NB4 (cell line): ENCODE results near the gene HYAL3.
A peak's percentile ranks its signal among the peaks of the same experiment; 100 is the strongest.

Experiments used
- DNase-seq: peaks from one replicate; pipeline ENCODE4 v3.0.0; 2010; ENCODE audit warnings: low read depth
- H3K4me3 ChIP-seq: one replicate; pipeline ENCODE4 v1.5.1; 2011; ENCODE audit warnings: mild to moderate bottlenecking, low read depth, low read length, moderate library complexity
- MAX ChIP-seq: IDR thresholded peaks from 2 replicates; pipeline ENCODE4 v1.6.1; 2011; ENCODE audit warnings: low read depth, low read length
- MYC ChIP-seq: IDR thresholded peaks from 2 replicates; pipeline ENCODE4 v1.6.1; 2011; ENCODE audit warnings: low read depth, low read length
- POLR2A ChIP-seq: IDR thresholded peaks from 2 replicates; pipeline ENCODE4 v1.6.1; 2011; ENCODE audit warnings: mild to moderate bottlenecking; ENCODE audit not compliant: insufficient read length; ENCODE audit errors: extremely low read depth
- TF ChIP-seq, protein P1 (sequence below): IDR thresholded peaks from one replicate; pipeline ENCODE4 v1.5.1; 2012; ENCODE audit warnings: low read depth, low read length

The HYAL3 gene

GRCh38 chr3:50326182-50326541, 27.0 kb upstream of the HYAL3 start:
- DNase-seq: no peak
- no peak overlapping the region for H3K4me3 ChIP-seq
- no peak for TF ChIP-seq MYC
- TF ChIP-seq POLR2A: no peak
- TF ChIP-seq, protein P1, sequence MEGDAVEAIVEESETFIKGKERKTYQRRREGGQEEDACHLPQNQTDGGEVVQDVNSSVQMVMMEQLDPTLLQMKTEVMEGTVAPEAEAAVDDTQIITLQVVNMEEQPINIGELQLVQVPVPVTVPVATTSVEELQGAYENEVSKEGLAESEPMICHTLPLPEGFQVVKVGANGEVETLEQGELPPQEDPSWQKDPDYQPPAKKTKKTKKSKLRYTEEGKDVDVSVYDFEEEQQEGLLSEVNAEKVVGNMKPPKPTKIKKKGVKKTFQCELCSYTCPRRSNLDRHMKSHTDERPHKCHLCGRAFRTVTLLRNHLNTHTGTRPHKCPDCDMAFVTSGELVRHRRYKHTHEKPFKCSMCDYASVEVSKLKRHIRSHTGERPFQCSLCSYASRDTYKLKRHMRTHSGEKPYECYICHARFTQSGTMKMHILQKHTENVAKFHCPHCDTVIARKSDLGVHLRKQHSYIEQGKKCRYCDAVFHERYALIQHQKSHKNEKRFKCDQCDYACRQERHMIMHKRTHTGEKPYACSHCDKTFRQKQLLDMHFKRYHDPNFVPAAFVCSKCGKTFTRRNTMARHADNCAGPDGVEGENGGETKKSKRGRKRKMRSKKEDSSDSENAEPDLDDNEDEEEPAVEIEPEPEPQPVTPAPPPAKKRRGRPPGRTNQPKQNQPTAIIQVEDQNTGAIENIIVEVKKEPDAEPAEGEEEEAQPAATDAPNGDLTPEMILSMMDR: no peak
- no peak for TF ChIP-seq MAX

DNA sequence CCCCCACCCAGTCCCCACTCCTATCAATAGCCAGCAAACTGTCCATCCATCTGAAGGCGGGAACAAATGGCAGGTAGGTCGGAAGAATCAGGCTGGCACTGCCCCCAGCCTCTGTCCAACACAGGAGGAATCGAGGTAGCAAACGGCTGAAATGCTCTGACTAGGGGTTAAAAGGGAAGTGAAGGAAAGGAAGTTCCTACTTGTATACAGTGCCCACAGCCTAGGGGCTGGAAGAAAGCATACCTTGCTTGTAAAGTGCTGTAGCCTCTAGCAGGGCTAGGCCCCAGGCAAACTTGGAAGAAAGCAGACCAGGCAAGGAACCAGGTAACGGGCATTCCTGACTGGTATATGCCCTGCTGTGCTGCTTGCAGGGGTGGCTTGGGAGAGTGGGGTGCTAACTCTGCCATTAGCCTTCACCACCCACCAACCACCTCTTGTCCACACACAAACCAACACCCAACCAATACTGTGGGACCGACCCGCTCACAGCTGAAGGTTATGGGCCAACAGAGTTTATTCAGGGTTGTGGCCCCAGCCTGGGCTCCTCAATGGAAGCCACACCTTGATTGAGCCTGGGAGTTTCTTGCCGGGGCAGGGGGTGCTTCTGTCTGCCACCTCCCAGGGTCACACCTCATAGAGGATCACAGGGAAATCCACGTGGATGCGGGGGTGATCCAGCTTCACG, 26.4 kb upstream of the HYAL3 start:
- no peak for DNase-seq
- no peak overlapping the region for H3K4me3 ChIP-seq
- TF ChIP-seq MYC (no peak), POLR2A (no peak), MAX (no peak)
- TF ChIP-seq, protein P1: no peak

GRCh38 chr3:50325113-50325480, 25.9 kb upstream of the HYAL3 start:
- DNase-seq: no peak
- TF ChIP-seq POLR2A (no peak), MYC (no peak), MAX (no peak)
- TF ChIP-seq, protein P1: no peak
- H3K4me3 ChIP-seq: no peak overlapping the region

DNA sequence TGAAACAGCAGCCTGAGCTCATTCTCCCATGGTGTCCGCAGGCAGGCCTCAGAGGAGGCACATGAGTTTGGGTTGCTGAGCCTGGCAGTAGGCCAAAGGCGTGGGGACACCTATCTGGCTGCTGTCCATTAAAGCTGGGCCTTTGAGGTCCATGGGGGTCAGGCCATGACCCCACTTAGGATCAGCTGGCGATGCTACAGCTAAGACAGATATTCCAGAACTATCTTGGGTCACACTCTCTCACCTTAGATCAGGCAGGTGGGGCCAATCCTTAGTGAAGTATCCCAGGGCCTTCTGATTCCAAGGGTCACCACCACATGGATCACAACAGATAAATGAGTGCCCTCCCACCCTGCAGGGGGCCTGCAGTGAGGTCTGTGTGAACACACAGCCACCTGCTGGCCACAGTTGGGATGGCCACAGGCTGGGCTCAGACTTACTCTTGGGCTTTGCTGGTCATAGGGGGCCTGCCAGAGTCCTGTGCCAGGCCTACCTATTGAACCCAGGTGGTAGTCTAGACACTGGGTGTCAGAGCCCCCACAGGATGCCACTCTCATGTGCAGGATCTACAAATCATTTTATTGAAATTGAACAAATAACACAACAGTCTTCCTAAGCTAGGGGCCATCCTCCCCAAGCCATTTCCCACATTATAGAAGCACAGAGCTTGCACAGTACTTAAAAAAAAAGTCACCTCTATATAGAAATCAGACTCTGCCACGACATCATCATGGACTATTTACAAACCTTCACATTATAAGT, 25.3 kb upstream of the HYAL3 start:
- peak; percentile 51 for TF ChIP-seq MAX
- no peak for TF ChIP-seq POLR2A
- TF ChIP-seq, protein P1: peak; percentile 84
- peak; percentile 30; the same call in 1 of the 2 replicates for TF ChIP-seq MYC
- peak; percentile 80 for DNase-seq
- no peak overlapping the region for H3K4me3 ChIP-seq

GRCh38 chr3:50323614-50324199, 24.5 kb upstream of the HYAL3 start:
- TF ChIP-seq POLR2A: no peak
- no peak for DNase-seq
- no peak overlapping the region for H3K4me3 ChIP-seq

- no peak for DNase-seq
- TF ChIP-seq MAX (no peak), MYC (no peak), POLR2A (no peak)
- TF ChIP-seq, protein P1: no peak
- H3K4me3 ChIP-seq: no peak overlapping the region
Observed at GRCh38 chr3:50323092-50323600, 23.9 kb upstream of the HYAL3 start.
